ENCODE measurements around the gene SH2D5. TPM values are rescaled to one million over a fixed set of nuclear protein-coding genes. Genes with fewer than 3 reads are reported as not detected.

Gene SH2D5
- total RNA-seq, 2 donors from 2014 or later, result 2.2 TPM; not detected in 1

DNA sequence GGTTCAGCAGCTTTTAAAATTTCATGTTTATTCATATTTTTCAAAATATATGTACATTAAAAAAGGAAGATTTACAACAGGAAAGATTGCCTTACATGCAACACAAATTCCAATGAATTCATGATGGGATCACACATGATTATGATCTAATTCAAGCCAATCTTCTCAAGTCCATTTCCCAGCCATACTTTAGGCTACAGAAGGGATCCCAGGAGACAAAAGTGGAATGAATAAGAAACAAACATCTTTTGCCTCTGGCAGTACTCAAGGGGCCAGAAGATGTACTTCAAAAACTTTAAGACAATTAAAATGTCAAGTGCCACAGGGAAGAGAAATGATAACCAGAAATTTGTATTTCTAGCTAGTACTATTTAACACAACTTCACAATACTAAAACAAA, 10.2 kb upstream of the SH2D5 start:
- DNase-seq (ENCODE audit: low spot score), result no peak
- intact Hi-C loops (cut with DNase I), result no loop called here
- Histone ChIP-seq H3K27ac (no peak overlapping the region), H3K9me3 (no peaks in the 10 kb centered on the region), H3K4me3 (no peak overlapping the region), H3K36me3 (peaks cover 8 to 12% of the 10 kb centered on the region in 2 donors), H3K4me1 (replicated peaks) (no peaks in the 10 kb centered on the region), H3K27me3 (replicated peaks; ENCODE audit: insufficient read depth) (no peaks in the 10 kb centered on the region)
- TF ChIP-seq POLR2AphosphoS5 (IDR thresholded peaks at IDR 0.05), result no peak
- TF ChIP-seq POLR2A (IDR thresholded peaks at IDR 0.05), result no peak
- TF ChIP-seq, protein P1, sequence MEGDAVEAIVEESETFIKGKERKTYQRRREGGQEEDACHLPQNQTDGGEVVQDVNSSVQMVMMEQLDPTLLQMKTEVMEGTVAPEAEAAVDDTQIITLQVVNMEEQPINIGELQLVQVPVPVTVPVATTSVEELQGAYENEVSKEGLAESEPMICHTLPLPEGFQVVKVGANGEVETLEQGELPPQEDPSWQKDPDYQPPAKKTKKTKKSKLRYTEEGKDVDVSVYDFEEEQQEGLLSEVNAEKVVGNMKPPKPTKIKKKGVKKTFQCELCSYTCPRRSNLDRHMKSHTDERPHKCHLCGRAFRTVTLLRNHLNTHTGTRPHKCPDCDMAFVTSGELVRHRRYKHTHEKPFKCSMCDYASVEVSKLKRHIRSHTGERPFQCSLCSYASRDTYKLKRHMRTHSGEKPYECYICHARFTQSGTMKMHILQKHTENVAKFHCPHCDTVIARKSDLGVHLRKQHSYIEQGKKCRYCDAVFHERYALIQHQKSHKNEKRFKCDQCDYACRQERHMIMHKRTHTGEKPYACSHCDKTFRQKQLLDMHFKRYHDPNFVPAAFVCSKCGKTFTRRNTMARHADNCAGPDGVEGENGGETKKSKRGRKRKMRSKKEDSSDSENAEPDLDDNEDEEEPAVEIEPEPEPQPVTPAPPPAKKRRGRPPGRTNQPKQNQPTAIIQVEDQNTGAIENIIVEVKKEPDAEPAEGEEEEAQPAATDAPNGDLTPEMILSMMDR (IDR thresholded peaks at IDR 0.05), result no peak

DNA sequence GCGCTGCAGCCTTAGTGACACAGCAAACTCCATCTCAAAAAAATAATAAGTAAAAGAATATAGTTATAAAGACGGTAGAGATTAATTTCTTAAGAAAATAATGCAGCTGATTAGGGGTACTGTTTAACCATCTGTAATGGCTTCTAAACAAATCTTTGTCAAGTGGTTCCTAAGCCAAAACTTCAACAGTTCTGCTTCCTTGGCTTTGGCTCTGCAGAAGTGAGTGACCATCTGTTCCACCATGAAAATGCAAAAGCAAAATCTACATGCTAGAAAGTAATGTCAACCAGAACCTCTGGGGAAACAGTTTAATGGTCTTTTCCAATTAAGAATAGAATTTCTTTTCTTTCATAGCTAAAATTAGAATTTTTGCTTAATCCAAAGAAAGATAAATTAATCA, 8.3 kb upstream of the SH2D5 start:
- no peaks in the 10 kb centered on the region for H3K4me1 ChIP-seq (replicated peaks)
- WGBS, result 85% methylated on average over 2 of the region's 2 CpGs
- no peaks in the 10 kb centered on the region for H3K9me3 ChIP-seq
- intact Hi-C loops (cut with DNase I), result no loop called here
- H3K36me3 ChIP-seq, result peaks cover 8% of the 10 kb centered on the region in 2 donors
- no peak overlapping the region for H3K4me3 ChIP-seq
- no peak for DNase-seq (ENCODE audit: low spot score)
- no peaks in the 10 kb centered on the region for H3K27me3 ChIP-seq (replicated peaks; ENCODE audit: insufficient read depth)
- no peak overlapping the region for H3K27ac ChIP-seq
- TF ChIP-seq, protein P1 (IDR thresholded peaks at IDR 0.05), result no peak

DNA sequence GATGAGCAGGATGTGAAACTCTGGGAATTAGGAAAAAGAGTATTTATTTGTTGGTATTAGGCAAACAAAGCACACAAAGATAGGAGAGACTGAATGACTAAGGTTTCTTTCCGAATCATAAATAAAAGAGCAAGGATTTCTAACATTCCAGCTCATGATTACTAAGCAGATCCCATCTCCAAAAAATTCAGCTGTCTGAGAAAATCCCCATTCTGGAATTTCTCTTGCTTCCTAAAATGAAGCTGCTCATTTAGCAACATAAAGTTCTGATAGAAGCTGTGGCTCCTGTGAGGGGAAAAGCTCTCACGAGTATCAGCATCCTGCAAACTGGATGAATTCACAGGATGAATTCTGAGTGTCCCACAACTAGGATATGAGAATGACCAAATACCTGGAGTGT, 6.7 kb upstream of the SH2D5 start:
- Histone ChIP-seq H3K9me3 (no peaks in the 10 kb centered on the region), H3K36me3 (peaks cover 0 to 4% of the 10 kb centered on the region in 2 donors), H3K4me3 (no peak overlapping the region), H3K27ac (no peak overlapping the region), H3K27me3 (replicated peaks; ENCODE audit: insufficient read depth) (no peaks in the 10 kb centered on the region), H3K4me1 (replicated peaks) (no peaks in the 10 kb centered on the region)
- 74% methylated on average over 2 of the region's 2 CpGs for WGBS
- DNase-seq (ENCODE audit: low spot score), result no peak
- no peak for TF ChIP-seq POLR2AphosphoS5 (IDR thresholded peaks at IDR 0.05)
- TF ChIP-seq, protein P1 (IDR thresholded peaks at IDR 0.05), result no peak
- no peak for TF ChIP-seq POLR2A (IDR thresholded peaks at IDR 0.05)
- intact Hi-C loops (cut with DNase I), result loop anchor here (10.0 kb wide), 1 partner anchor 46 kb away; the partner anchor contains the start of gene HP1BP3

DNA sequence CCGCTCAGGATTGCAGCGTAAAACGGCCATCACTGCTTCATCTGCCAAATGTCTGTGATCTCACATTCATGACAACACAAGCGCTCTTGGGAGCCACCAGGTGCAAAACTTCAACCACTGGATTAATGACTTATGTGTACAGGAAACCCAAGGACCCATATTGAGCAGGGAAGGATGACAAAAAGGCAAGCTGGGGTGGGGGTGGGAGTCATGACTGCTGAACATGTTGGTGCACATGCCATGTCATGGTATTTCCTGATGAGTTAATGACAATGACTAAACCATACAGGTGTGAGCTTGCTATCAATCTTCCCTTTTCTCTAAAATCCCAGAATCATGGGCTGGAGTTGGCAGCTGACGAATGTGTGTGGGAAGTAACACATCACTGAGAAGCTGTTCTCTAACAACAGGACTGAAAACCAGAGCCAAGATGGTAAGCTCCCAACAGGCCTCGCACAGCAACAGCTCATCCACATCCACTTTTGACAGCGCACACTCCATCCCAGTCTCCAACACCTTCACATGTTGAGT, 3.1 kb upstream of the SH2D5 start:
- Histone ChIP-seq H3K4me3 (no peak overlapping the region), H3K4me1 (replicated peaks) (no peaks in the 10 kb centered on the region), H3K36me3 (no peaks in the 10 kb centered on the region), H3K27ac (no peak overlapping the region), H3K9me3 (no peaks in the 10 kb centered on the region), H3K27me3 (replicated peaks; ENCODE audit: insufficient read depth) (no peaks in the 10 kb centered on the region)
- TF ChIP-seq, protein P1 (IDR thresholded peaks at IDR 0.05), result no peak
- TF ChIP-seq POLR2A (IDR thresholded peaks at IDR 0.05) (no peak), POLR2AphosphoS5 (IDR thresholded peaks at IDR 0.05) (no peak)
- intact Hi-C loops (cut with DNase I), result loop anchor here (10.0 kb wide), 1 partner anchor 49 kb away; the partner anchor contains the start of gene HP1BP3
- WGBS, result 67% methylated on average over 7 of the region's 7 CpGs
- no peak for DNase-seq (ENCODE audit: low spot score)

DNA sequence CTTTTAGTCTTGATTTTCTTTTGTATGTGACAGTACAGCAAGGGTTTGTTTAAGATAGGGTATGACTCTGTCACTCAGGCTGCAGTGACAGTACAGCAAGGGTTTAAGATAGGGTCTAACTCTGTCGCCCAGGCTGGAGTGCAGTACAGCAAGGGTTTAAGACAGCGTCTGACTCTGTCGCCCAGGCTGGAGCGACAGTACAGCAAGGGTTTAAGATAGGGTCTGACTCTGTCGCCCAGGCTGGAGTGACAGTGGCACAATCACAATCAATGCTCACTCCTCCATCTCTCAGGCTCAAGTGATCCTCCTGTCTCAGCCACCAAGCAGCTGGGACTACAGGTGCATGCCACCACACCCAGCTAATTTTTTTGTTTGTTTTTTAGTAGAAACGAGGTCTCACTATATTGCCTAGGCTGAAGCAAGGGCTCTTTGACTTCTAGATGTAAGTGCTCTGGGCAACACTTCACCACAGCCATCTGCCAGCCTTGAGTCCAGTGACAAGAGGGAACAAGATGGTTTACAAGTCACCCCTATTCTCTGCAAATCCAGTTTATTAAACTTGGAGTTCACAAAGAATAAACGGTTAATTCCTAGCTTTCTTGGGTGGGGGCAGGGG, 965 bp upstream of the SH2D5 start:
- DNase-seq (ENCODE audit: low spot score), result no peak
- intact Hi-C loops (cut with DNase I), result loop anchor here (2.0 to 10.0 kb wide), 2 partner anchors 37 to 51 kb away; partner anchors contain the start of gene HP1BP3
- WGBS, result 16% methylated on average over 7 of the region's 7 CpGs
- no peaks in the 10 kb centered on the region for H3K36me3 ChIP-seq
- no peaks in the 10 kb centered on the region for H3K9me3 ChIP-seq
- H3K27me3 ChIP-seq (replicated peaks; ENCODE audit: insufficient read depth), result no peaks in the 10 kb centered on the region
- TF ChIP-seq POLR2AphosphoS5 (IDR thresholded peaks at IDR 0.05) (no peak), POLR2A (IDR thresholded peaks at IDR 0.05) (no peak)
- TF ChIP-seq, protein P1 (IDR thresholded peaks at IDR 0.05), result no peak
- H3K4me3 ChIP-seq, result no peak overlapping the region
- peak overlapping the region; percentile 56 to 63 for H3K27ac ChIP-seq
- H3K4me1 ChIP-seq (replicated peaks), result no peaks in the 10 kb centered on the region

Data from prostate gland (tissue), 2 donors.